Nucleus accumbens (tissue), 56 donors: ENCODE data around the gene TMEM109.
"Not testable (repeated sequence)": the region's sequence is repeated elsewhere in the genome, so short reads cannot be mapped to it uniquely, and the experiment has no call there.

ENCODE experiments used
- DNase-seq, 56 donors: peaks; one replicate each; lab custom pipeline; 2025; lab: John Stamatoyannopoulos, UW

TMEM109 gene

GRCh38 chr11:60909680-60910280 is 4.2 kb upstream of the TMEM109 start:
- DNase-seq: not testable (repeated sequence)

GRCh38 chr11:60910281-60910687 is 3.7 kb upstream of the TMEM109 start:
- peak in 6 of 56 donors; percentile 12 to 38 (median 22) for DNase-seq

GRCh38 chr11:60910711-60911380 is 3.1 kb upstream of the TMEM109 start:
- no peak for DNase-seq

GRCh38 chr11:60912223-60912850 is 1.6 kb upstream of the TMEM109 start:
- DNase-seq: peak in 6 of 56 donors; percentile 9 to 52 (median 29)

GRCh38 chr11:60912851-60913528 is 968 bp upstream of the TMEM109 start:
- DNase-seq: no peak

- peak in 18 of 56 donors; percentile 38 to 71 (median 59) for DNase-seq
Measured at GRCh38 chr11:60914633-60915247, 782 bp downstream of the TMEM109 start.

GRCh38 chr11:60915248-60915914 is 1.4 kb downstream of the TMEM109 start:
- peak in 23 of 56 donors; percentile 8 to 58 (median 28) for DNase-seq

GRCh38 chr11:60916669-60917206 is 2.8 kb downstream of the TMEM109 start:
- no peak for DNase-seq

GRCh38 chr11:60917267-60917666 is 3.3 kb downstream of the TMEM109 start:
- DNase-seq: no peak

GRCh38 chr11:60918251-60918938 is 4.4 kb downstream of the TMEM109 start:
- DNase-seq: no peak

- no peak for DNase-seq
Measured at GRCh38 chr11:60918939-60919265, 4.9 kb downstream of the TMEM109 start.

- DNase-seq: no peak
Measured at GRCh38 chr11:60919320-60919719, 5.4 kb downstream of the TMEM109 start.

- DNase-seq: no peak
Measured at GRCh38 chr11:60919956-60920355, 6.0 kb downstream of the TMEM109 start.

- no peak for DNase-seq
Measured at GRCh38 chr11:60921259-60921658, 7.3 kb downstream of the TMEM109 start.

GRCh38 chr11:60921777-60922335 is 7.9 kb downstream of the TMEM109 start:
- no peak for DNase-seq

GRCh38 chr11:60922906-60923305 is 8.9 kb downstream of the TMEM109 start:
- no peak for DNase-seq

- DNase-seq: peak in 2 of 56 donors; percentile 12 to 18
Measured at GRCh38 chr11:60923326-60923725, 9.4 kb downstream of the TMEM109 start.

- DNase-seq: no peak
Measured at GRCh38 chr11:60923800-60924109, 9.8 kb downstream of the TMEM109 start.
